GM19324 (cell line): ENCODE measurements around the gene CDK14.

Experiments
- ATAC-seq: cut with Tn5 transposase; IDR thresholded peaks from one replicate; pipeline ENCODE4 v1.9.1; 2021; ENCODE audit warnings: mild to moderate bottlenecking, moderate library complexity; ENCODE audit not compliant: unreplicated experiment, low FRiP score

The CDK14 gene

DNA sequence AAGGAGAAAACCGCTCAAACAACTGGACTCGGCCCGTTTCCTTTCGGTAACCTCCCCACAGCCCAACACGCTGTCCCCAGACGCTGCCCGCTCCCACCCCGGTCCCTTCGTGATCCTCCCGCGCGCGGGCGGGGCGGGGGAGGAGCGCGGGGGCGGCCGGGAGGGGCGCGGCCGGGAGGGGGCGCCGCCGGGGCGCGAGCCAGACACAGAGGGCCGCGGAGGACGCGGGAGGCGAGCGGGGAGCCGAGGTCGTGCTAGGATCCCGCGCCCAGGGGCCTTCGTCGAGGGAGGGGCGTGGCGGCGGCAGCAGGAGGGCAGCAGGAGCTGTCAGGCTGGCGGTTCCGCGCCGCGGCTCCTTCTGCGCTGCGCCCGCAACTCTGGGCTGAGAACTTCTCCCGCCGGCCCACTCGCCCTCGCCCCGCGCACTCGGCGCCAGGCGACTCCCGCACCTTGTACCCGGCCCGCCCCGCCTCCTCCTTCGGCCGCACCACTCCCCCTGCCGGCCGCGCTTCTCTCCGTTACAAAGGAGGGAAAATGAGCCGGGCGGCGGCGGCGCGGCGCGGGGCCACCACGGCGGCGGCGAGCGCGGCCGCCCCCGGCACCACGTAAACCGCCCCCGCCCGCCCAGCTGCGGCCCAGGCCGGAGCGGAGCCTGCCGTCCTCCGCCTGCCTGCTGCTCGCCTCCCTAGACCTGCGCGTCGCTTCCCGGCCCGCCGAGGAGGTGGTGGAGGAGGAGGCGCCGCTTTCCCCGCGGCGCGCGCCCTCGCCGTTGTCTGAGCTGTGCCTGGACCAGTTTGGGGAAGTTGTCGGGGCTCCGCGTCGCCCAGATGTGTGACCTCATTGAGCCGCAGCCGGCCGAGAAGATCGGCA is at the start of gene CDK14:
TSS of gene CDK14 (plus strand) at position 521 of the 870 bp plus-strand sequence. CDS start at position 828, 307 bp downstream.
- peak; percentile 81 for ATAC-seq

DNA sequence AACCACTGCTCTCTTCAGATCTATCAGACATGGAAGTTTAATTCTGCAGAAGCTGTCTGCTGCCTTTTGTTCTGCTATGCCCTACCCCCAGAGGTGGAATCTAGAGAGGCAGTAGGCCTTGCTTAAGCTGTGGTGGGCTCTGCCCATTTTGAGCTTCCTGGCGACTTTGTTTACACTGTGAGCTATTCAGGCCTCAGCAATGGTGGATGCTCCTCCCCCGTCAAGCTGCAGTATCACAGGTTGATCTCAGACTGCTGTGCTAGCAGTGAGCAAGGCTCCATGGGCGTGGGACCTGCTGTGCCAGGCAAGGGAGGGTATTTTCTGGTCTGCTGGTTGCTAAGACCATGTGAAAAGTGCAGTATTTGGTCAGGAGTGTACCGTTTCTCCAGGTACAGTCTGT is 45.1 kb upstream of the CDK14 start:
- no peak for ATAC-seq

DNA sequence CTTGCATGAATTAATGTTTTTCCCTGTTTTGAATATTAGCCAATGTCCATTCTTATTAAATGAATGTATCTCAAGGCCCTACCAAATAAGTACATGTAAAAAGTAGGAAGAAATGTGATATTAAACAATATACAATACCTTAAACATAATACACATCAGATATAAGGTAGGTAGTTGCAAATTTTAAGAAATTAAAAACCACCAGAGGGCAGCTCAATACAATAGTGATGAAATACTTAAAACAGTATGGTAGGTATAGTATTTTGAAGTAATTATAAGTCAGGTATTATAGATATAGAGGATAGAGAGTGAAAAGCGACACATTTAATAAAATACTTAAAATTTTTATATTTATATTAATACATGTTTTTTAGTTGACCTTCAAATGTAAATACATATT is 43.6 kb upstream of the CDK14 start:
- ATAC-seq = no peak

DNA sequence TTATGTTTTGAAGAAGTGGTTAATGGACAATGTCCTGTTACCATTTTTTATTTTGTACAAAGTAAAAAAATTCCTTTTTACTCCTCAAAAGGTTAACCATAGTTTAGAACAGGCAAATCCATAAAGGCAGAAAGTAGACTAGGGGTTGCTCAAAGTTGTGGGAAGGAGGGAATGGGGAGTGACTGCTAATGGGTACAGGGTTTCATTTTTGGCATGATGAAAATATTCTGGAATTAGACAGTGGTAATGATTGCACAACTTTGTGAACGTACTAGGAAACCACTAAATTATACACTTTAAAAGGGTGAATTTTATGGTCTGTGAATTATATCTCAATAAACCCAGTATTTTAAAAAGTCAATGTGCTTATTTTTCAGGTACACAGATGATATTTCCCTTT is 35.4 kb upstream of the CDK14 start:
- no peak for ATAC-seq

DNA sequence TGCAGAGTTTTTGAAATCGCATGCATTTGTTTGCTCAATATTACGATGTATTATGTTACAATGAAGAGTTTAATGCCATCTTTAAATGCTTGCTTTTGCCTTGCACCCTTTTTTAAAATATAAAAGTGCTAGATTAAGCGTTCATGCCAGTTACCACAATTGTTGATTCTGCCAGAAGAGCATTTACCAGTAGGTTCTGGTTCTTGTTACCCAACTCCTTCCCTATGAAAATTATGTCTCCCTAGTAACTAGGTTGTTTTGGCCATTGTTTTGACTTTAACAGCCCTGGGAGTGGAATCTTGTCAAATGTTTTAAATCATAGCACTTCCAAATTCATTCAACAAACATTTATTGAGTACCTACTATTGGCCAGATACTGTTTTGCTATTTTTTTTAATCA is 32.8 kb upstream of the CDK14 start:
- ATAC-seq = no peak

DNA sequence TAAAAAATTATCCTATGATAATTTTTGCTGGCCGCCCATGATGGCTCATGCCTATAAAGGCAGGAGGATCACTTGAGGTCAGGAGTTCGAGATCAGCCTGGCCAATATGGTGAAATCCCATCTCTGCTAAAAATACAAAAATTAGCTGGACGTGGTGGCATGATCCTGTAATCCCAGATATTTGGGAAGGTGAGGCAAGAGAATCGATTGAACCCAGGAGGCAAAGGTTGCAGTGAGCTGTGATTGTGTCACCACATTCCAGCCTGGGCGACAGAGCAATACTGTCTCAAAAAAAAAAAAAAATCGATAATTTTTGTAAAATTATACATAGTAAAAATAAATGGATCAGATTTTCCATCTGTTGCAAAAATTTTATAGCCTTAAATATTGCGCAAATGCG is 31.7 kb upstream of the CDK14 start:
- ATAC-seq = no peak

DNA sequence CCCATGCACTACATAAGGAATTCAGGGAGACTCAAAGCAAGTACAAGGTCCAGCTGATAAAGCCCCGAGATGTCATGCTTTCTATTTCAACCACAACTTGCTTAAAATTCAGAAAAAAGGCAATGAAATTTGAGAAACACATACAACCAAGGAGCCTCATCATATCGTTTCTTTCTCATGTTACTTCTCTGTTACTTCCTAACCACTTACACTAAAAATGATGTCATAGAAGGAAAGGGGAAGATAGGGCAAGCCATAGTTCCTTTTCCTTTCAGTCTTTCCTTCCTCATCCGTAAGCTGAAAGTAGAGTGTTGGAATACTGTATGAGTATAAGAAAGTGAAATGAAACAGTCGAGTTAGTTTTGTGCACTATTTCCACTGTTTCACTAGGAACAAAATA is 27.9 kb upstream of the CDK14 start:
- no peak for ATAC-seq

DNA sequence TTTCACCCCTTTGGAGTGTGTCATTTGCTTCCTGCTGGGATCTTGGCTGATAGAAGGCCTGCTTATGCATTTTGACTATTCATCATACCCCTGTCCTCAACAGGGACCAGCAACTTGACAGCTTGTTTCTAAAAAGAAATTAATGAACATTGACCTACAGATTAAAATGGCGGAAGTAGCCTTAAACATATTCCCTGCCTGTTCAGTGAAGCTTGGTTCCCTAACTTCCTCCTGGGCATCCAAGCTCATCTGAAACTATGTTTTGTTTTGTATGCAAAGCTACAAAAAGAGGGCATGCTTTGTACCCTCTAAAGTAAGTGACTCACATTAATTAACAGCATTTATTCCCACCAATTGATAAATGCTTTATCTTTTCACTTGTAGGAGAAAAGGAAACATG is 26.8 kb upstream of the CDK14 start:
- ATAC-seq = no peak

DNA sequence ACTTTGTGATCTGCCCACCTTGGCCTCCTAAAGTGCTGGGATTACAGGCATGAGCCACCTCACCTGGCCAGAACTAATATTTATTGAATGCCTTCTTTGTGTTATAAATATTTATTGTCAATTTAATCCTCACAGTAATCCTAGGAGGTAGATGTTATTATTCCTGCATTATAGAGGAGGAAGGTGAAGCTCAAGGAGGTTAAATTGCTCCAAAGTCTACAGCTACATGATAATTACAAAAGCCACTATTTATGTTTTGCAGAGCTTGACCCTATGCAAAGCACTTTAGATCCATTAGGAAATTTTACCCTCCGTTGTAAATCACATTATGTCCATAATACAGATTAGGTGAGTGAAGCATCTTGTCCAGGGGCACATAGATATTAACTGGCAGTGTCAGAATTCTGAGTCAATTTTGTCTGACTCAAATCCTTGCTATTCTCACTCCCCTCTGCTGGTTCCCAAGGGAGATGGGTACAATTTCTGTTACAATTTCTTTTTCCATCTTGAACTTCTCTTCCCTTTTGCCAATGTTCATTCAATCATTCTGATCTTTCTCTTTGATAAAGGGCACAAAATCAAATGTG is 25.7 kb upstream of the CDK14 start:
- no peak for ATAC-seq

DNA sequence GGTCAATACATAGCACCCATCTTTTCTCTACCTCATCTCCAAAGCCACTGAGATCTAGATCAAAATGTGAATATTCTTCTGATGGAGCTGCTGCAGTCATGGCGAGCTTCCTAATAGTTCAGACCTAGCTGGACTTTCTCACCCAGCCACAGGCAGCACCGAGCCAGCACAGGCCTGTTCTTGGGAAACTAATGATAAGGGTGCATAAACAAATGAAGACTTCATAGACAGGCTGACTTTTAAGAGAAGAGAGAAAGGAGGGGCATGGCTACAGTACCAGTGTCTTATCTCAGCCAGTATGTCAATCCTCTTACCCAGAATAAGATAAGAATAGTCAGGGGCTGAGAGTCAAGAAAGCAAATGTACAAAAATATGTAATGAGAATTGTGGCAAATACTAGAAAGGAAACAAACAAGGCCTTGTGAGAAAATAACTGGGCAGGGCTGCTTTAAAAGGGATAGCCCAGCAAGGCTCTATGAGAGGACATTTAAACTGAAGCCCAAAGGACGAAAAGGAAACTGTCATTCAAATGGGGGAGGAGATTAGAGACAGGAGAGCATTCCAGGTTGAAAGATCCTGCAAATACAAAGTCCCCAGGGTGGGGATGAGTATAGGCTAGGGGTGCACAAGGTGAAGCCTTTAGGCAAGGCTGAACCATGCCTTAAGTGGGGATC is 21.8 kb upstream of the CDK14 start:
- no peak for ATAC-seq

DNA sequence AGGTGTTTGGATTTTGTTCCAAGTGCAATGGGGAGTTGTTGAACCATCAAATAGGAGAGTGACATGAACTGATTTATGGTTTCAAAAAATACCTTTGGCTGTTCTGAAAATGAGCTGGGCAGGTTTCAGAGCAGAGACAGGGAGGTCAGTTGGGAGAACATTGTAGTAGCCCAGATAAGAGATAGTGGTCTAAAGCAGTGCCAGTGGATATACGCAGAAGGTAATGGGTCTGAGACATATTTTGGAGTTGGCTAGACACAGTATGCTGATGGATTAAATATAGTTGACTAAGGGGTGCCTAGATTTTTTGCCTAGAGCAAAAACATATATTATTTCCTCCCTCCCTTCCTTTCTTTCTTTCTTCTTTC is 21.3 kb upstream of the CDK14 start:
- no peak for ATAC-seq

DNA sequence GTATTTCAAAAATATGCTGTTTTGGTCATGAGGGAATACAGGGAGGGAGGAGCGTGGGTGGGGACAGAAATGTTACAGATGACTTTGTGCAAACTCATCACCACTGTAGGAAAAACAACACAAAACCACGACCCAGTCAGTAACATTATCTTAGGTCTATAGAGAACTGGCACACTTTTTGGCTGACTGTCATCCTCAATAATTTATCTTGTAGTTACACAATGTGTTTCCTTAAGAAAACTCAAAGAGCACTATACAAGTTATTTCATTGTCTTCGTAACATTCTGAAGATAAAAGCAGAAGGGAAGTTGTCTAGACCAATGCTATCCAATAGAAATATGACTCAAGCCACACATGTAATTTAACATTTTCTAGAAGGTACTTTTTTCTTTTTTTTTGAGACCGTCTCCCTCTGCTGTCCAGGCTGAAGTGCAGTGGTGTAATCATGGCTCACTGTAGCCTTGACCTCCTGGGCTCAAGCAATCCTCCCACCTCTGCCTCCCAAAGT is 16.9 kb upstream of the CDK14 start:
- ATAC-seq = no peak

DNA sequence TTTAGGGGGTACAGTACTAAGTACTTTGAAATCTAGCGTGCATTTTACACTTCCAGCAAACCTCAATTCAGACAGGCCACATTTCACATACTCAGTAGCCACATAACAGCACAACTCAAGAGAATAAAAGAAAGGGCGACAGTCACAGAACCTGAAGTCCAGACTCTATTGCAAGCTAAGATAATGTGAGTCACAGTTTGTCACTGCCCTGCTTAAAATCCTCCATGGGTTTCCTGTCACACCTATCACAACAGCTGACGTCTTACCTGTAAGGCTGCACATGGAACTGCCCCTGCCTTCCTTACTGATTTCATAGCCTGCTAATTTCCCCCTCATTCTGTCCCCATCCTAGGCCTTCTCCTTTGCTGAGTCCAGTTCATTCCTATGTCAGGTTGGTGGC is 16.1 kb upstream of the CDK14 start:
- no peak for ATAC-seq

DNA sequence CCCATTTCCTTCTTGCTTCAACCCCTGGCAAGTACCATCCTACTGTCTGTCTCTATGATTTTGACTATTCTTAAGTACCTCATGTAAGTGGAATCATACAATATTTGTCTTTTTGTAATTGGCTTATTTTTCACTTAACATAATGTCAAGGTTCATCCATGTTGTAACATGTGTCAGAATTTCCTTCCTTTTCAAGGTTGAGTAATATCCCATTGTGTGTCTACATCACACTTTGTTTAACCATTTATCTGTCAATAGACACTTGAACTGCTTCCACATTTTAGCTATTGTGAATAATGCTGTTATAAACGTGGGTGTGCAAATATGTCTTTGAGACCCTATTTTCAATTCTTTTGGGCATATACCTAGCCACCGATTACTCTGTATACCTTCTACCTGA is 14.0 kb upstream of the CDK14 start:
- no peak for ATAC-seq

DNA sequence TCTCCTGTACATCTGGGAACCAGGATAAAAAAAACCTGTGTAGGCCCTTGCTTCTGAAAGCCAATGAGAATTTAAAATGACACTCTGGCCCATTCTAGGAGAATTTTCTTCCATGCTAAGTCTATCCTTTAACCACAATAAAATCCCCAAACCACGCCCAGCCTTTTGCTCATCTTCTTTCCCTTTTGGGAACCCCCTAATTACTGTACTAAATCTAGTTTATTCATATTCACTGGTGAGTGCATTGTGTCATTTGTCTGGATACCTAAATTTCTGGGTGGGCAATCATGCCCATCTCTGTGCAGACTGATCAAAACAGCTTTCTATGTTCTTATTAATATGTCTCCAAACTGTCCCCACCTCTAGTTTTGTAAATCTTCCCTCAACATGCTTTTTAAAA is 11.7 kb upstream of the CDK14 start:
- no peak for ATAC-seq

DNA sequence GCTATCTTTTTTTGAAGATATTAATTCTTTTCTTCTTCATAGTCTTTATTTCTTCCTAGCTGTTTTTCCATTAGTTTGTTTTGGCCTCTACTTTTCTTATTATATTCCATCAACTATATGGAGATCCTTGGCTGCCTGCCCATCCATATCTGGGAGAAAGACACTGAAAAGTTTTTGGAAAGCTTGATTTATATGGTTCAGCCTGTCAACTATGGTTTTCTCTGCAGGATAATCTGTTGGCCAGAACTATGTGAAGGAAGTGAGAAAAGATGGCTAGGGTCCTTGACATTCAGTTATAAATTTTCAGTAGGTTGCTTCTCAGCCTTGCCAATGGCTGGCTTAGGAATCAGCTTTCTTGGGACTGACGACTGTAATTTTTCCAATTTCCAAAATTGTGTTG is 10.0 kb upstream of the CDK14 start:
- no peak for ATAC-seq

DNA sequence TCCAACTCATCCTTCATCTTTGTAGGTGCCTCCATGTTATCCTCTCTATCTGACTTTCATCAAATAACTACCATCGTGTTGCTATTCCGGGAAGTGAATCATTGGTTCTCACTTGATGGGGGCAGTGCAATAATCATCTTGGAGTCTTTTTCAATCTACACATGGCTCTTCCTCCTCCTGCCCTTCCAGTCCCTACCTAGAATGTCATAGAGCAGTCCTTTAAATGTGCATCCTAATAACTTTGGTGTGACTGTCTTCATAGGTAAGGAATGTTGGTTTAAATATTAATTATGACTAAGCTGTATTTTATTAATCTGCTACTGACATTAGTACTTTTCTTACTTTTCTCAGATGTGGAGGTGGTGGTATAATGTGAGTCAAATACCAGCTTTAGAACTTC is 8.4 kb upstream of the CDK14 start:
- ATAC-seq = no peak

DNA sequence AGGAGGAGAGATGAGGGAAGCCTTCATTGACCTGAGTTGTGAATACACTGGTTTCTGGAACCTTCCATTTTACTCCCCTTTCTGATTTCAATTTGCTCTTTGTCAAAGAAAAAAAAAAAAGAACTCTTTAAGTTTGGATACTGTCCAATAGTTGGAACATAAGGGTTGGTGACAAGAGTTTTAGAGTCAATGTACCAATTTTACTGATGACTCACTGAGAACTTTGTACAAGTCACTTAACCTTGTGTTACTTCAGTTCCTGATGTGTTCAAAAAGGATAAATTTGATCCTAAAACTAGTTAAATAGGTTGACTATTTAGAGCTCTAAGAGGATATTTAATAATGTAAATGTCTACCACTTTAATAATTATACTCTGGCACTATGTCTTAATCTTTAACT is 4.1 kb upstream of the CDK14 start:
- no peak for ATAC-seq

DNA sequence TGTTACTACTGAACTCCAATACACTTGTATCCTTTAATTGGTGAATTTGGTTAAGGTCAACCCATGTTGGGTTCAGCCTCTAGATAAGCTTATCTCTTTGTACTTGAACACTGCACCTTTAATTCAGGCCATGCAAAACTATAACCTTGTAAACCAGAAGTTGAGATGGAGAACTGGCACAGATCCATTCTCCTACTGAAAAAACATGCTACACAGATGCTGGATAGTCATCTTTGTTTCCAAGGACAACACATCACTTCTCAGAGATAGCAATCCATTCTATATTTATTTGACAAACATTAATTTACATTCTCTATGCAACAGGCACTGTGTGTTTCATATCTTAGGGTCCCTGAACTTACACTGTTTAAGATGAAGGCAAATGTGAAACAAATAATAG is 2.9 kb upstream of the CDK14 start:
- no peak for ATAC-seq

DNA sequence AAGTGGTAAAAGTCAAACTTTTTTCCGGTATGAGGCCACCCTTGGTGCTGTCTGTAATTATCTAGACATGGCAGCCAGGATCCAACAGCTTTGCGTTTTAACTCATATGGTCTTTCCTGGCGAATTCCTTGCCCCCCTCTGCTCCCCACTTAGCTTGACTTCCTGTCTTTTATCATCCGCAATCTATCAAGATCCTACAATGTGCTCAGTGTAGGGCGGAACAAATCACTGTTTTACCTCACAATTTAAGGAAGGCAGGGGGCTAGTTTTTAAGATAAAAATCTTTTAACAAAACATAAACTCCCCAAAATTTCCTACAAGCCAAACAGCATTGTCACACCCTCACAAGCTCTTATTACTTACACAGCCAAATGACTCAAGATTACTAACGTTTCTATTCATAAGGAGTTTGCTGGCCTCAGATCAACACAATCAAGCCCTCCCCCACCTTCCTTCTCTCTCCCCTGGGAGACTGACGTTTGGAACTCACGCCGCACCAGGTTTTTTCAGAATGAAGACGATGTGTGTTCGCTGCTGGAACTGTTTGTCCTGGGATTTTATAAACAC is 1.3 kb upstream of the CDK14 start:
- ATAC-seq = no peak

DNA sequence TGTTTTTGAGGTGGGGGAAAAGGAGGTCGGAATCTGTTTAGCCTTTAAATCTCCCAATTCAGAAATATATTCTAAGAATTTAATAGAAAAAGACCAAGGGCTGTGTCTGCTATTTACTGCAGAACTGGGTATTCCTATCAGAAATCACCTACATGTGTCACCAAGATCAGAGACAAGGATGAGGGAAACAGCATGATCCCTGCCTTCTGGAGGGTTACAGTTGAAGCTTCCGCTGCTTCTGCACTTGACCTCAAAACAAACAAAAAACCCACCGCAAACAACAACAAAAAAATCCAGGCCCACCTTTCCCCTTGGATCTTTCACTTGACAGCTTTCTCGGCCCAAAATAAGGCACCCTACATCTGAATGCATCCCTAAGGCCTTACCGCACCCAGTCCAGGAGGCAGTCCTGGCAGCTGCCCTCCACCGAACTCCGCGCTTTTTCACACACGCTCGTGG is 750 bp upstream of the CDK14 start:
- ATAC-seq = peak; percentile 11
